Calu3 (cell line): ENCODE measurements around the gene MEPCE. TPM values are rescaled to one million over a fixed set of nuclear protein-coding genes. Genes with fewer than 3 reads are reported as not detected.

ENCODE experiments used
- BruUV-seq: library from RNA; stranded (reverse); fragments of 400-500 nt; replicated peaks from 2 replicates; lab custom pipeline; 2021; lab: Mats Ljungman, UMichigan
- CTCF ChIA-PET: fragments of 300-600 bp; sonication (Branson Sonifier 250); formaldehyde crosslinking; loops from one replicate; lab custom pipeline; 2022; ENCODE audit warnings: antibody characterized with exemption; lab: Charles Lee
- DNase-seq: peaks from one replicate; pipeline ENCODE4 v3.0.0; 2022
- H3K27ac Mint-ChIP-seq: one replicate; pipeline ENCODE4 v1.8.0; 2022; ENCODE audit warnings: mixed read lengths; ENCODE audit not compliant: unreplicated experiment
- H3K27me3 Mint-ChIP-seq: one replicate; pipeline ENCODE4 v1.8.0; 2022; ENCODE audit warnings: mixed read lengths; ENCODE audit not compliant: unreplicated experiment
- H3K36me3 Mint-ChIP-seq: one replicate; pipeline ENCODE4 v1.8.0; 2022; ENCODE audit warnings: mild to moderate bottlenecking, moderate library complexity, mixed read lengths; ENCODE audit not compliant: insufficient read depth, unreplicated experiment
- H3K4me1 Mint-ChIP-seq: one replicate; pipeline ENCODE4 v1.8.0; 2022; ENCODE audit warnings: mild to moderate bottlenecking, low read depth, mixed read lengths; ENCODE audit not compliant: unreplicated experiment
- H3K4me3 Mint-ChIP-seq: one replicate; pipeline ENCODE4 v1.8.0; 2022; ENCODE audit warnings: mild to moderate bottlenecking, low read depth, moderate library complexity, mixed read lengths; ENCODE audit not compliant: unreplicated experiment
- H3K9me3 Mint-ChIP-seq: one replicate; pipeline ENCODE4 v1.8.0; 2022; ENCODE audit warnings: low read depth, mixed read lengths; ENCODE audit not compliant: unreplicated experiment
- intact Hi-C: fragments of 100-400 bp; cut with micrococcal nuclease; formaldehyde crosslinking; loops from one replicate; pipeline ENCODE4 v1.10.0; 2022; ENCODE audit not compliant: unreplicated experiment
- total RNA-seq: library from RNA; stranded (reverse); gene quantifications from 2 replicates; pipeline ENCODE4 v1.2.3, GENCODE V29; 2022
- TF ChIP-seq, protein P1 (sequence below): fragments of 200-600 bp; IDR thresholded peaks from one replicate; pipeline ENCODE4 v1.8.0; 2022; ENCODE audit warnings: antibody characterized with exemption; ENCODE audit not compliant: unreplicated experiment

MEPCE gene
- total RNA-seq, 1 experiment from 2014 or later, result 26.1 TPM

DNA sequence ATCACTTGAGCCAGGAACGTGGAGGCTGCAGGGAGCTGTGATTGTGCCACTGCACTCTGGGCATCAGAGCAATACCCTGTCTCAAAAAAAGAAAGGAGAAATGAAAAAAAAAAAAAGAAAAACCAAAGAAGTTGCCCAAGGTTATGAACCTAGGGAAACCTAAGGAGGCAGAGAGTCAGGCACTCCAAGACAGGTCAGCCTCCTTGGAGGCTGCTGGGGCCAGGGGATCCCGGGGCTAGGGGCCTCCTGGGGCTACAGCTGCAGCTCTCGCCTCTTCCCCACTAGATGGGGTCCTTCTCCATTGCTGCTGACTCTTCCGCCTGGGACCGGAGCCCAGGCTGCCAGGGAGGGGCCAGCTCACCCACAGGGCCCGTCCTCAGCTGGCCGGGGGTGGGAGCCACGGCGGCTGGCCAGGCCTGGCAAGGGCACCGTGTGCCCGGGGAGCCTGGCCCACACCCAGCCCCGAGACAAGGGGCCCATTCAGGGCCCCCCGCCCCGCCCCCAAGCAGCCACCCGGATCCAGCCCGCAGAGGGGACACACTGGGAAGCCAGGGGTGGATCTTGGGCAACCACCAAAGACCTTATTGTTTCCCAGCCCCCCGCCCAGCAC is 36.2 kb downstream of the MEPCE start:
- no TSS peak for BruUV-seq
- peak; percentile 73 for DNase-seq
- peaks cover 13% of the 10 kb centered on the region for H3K36me3 Mint-ChIP-seq
- no peaks in the 10 kb centered on the region for H3K4me1 Mint-ChIP-seq
- no peak overlapping the region for H3K27ac Mint-ChIP-seq
- no peaks in the 10 kb centered on the region for H3K9me3 Mint-ChIP-seq
- TF ChIP-seq, protein P1, sequence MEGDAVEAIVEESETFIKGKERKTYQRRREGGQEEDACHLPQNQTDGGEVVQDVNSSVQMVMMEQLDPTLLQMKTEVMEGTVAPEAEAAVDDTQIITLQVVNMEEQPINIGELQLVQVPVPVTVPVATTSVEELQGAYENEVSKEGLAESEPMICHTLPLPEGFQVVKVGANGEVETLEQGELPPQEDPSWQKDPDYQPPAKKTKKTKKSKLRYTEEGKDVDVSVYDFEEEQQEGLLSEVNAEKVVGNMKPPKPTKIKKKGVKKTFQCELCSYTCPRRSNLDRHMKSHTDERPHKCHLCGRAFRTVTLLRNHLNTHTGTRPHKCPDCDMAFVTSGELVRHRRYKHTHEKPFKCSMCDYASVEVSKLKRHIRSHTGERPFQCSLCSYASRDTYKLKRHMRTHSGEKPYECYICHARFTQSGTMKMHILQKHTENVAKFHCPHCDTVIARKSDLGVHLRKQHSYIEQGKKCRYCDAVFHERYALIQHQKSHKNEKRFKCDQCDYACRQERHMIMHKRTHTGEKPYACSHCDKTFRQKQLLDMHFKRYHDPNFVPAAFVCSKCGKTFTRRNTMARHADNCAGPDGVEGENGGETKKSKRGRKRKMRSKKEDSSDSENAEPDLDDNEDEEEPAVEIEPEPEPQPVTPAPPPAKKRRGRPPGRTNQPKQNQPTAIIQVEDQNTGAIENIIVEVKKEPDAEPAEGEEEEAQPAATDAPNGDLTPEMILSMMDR, result peak; percentile 52
- H3K27me3 Mint-ChIP-seq, result no peaks in the 10 kb centered on the region
- CTCF ChIA-PET, result interaction anchor here (0.7 to 1.1 kb wide), 7 partner anchors 8 to 817 kb away, joined by 3 to 4 read pairs (median 3); no protein-coding TSS in a partner anchor
- H3K4me3 Mint-ChIP-seq, result no peak overlapping the region
- intact Hi-C loops, result no loop called here

DNA sequence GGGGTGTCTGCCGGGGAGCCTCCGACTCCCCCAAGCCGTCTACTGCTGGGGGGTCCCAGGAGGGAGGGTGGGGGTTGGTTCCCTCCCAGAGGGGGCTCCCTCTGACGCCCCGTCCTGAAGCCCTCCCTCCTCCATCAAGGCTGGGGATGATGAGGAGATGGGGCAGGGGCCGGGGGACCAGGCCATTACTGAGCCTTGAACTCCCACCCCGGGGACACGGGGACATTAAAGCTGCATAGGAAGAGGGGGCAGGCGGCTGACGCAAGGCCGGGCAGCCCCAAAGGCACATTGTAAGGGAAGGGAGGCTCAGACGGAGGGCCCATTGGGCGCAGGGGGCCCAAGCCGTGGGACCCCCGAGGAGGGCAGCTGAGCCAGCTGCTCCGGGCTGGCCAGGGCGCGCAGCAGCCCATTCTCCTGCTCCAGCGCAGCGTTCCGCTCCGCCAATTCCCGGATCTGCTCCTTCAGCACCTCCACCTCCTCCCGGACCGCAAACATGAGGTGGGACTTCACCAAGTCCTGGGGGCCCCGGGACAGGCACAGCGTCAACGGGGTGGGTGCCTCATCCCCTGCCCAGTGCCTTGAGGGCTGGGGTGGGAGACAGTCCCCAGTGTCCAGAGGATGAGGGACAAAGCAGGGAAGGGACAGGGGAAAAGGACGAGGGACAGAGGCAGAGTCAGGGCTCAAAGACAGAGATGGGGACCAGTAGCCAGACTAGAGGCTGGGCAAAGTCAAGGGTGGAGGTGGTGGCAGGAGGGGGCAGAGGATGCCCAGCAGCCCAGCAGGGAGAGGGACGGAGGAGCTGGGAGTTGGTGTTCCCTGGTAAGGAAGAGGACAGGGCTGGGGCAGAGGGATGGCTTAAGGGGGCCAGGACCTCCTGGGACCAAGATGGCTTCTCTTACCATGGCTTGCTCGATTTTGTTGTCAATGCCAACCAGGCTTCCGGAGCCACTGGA is 37.3 kb downstream of the MEPCE start:
- CTCF ChIA-PET, result interaction anchor here (0.6 kb wide), 1 partner anchor 1846 kb away, joined by 3 read pairs; no protein-coding TSS in a partner anchor
- Mint-ChIP-seq H3K4me3 (no peak overlapping the region), H3K27ac (no peak overlapping the region), H3K36me3 (peaks cover 13% of the 10 kb centered on the region), H3K27me3 (no peaks in the 10 kb centered on the region), H3K9me3 (no peaks in the 10 kb centered on the region), H3K4me1 (no peaks in the 10 kb centered on the region)
- intact Hi-C loops, result no loop called here
- BruUV-seq, result no TSS peak
- TF ChIP-seq, protein P1, result no peak
- no peak for DNase-seq

DNA sequence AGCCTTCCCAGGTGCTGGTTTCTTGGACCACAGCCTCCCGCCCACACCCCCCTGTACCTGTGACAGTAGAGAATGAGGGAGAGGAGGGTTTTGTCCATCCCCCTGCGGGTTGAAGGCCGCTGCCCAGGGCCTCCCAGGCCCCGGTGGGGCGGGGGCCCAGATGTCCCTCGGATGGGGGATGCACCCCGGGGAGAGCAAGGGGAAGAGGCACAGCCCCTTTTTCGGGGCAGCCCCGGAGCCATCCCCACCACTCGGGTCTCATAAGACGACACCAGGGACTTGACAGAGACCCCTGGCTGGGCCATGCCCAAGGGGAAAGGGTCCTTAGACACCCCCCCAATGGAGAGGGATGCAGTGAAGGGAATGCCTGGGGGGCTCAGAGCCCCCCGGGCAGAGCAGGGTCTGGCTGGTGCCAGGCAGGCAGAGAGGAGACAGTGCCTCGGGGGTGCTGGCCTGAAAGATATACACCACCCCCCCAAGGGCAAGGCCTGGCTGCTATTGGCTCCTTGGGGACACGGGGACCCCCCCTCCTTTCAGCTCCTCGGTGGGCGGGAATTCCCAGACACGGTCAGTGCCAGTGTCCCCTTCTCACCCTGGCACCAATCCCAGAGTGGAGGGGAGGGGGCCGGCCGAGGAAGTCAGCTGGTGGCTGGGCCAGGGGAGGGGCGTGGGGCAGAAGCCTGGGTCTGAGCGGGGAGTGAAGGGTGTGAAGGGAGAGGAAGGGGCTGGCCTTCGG is 38.2 kb downstream of the MEPCE start:
- no peaks in the 10 kb centered on the region for H3K27me3 Mint-ChIP-seq
- TF ChIP-seq, protein P1, result no peak
- no peaks in the 10 kb centered on the region for H3K4me1 Mint-ChIP-seq
- no peak overlapping the region for H3K4me3 Mint-ChIP-seq
- intact Hi-C loops, result loop anchor here (2.0 kb wide), 1 partner anchor 91 kb away; no protein-coding TSS in a partner anchor
- DNase-seq, result no peak
- no TSS peak for BruUV-seq
- H3K9me3 Mint-ChIP-seq, result no peaks in the 10 kb centered on the region
- CTCF ChIA-PET, result interaction anchor here (2.3 kb wide), 1 partner anchor 92 kb away, joined by 10 read pairs; no protein-coding TSS in a partner anchor
- peaks cover 13% of the 10 kb centered on the region for H3K36me3 Mint-ChIP-seq
- no peak overlapping the region for H3K27ac Mint-ChIP-seq
